ENCODE measurements around the gene LCP1. TPM values are rescaled to one million over a fixed set of nuclear protein-coding genes. Genes with fewer than 3 reads are reported as not detected.

LCP1 gene
- total RNA-seq, 1 donor from 2014 or later: 8.0 TPM

- peak; percentile 51 for DNase-seq
Measured at GRCh38 chr13:46126552-46127357, 55.2 kb downstream of the LCP1 start.

GRCh38 chr13:46126056-46126455 is 55.9 kb downstream of the LCP1 start:
- DNase-seq: no peak

- DNase-seq: no peak
Measured at GRCh38 chr13:46124967-46125933, 56.7 kb downstream of the LCP1 start.

- DNase-seq: no peak
Measured at GRCh38 chr13:46124531-46124966, 57.4 kb downstream of the LCP1 start.

- DNase-seq: no peak
Measured at GRCh38 chr13:46122304-46122703, 59.7 kb downstream of the LCP1 start.

GRCh38 chr13:46121597-46122163 is 60.3 kb downstream of the LCP1 start:
- DNase-seq: no peak

- DNase-seq: no peak
Measured at GRCh38 chr13:46121033-46121432, 60.9 kb downstream of the LCP1 start.

- no peak for DNase-seq
Measured at GRCh38 chr13:46119883-46120614, 61.9 kb downstream of the LCP1 start.

GRCh38 chr13:46116653-46117502 is 65.1 kb downstream of the LCP1 start:
- no peak for DNase-seq

GRCh38 chr13:46114613-46115012 is 67.4 kb downstream of the LCP1 start:
- no peak for DNase-seq

GRCh38 chr13:46113596-46113995 is 68.4 kb downstream of the LCP1 start:
- DNase-seq: no peak

- DNase-seq: no peak
Measured at GRCh38 chr13:46111151-46111550, 70.8 kb downstream of the LCP1 start.

GRCh38 chr13:46109451-46109850 is 72.5 kb downstream of the LCP1 start:
- DNase-seq: no peak

GRCh38 chr13:46106839-46107371 is 75.1 kb downstream of the LCP1 start:
- no peak for DNase-seq

GRCh38 chr13:46104868-46105267 is 77.1 kb downstream of the LCP1 start, which contains the start of gene CPB2:
TSS of gene CPB2 (minus strand) at chr13:46105033. CDS start at chr13:46105009, 24 bp downstream.
- DNase-seq: no peak

GRCh38 chr13:46103037-46103436 is 78.9 kb downstream of the LCP1 start:
- DNase-seq: no peak

GRCh38 chr13:46102255-46102605 is 79.7 kb downstream of the LCP1 start:
- DNase-seq: no peak

- DNase-seq: no peak
Measured at GRCh38 chr13:46101484-46102254, 80.3 kb downstream of the LCP1 start.

- DNase-seq: no peak
Measured at GRCh38 chr13:46101002-46101401, 81.0 kb downstream of the LCP1 start.
